BJ (cell line): ENCODE data around the gene SLC22A3. TPM values are rescaled to one million over a fixed set of nuclear protein-coding genes. Genes with fewer than 3 reads are reported as not detected.

Experiments used
- CTCF ChIA-PET: fragments of 350-600 bp; formaldehyde crosslinking; extraction: SDS; loops from one replicate; lab custom pipeline; 2021; ENCODE audit warnings: antibody characterized with exemption, inconsistent platforms; lab: Yijun Ruan, JAX
- POLR2A ChIA-PET: fragments of 300-600 bp; sonication (Branson Sonifier 250); formaldehyde crosslinking; extraction: SDS; loops from one replicate; lab custom pipeline; 2021; ENCODE audit warnings: antibody characterized with exemption; lab: Charles Lee
- DNase-seq: peaks from one replicate; pipeline ENCODE4 v3.0.0-alpha.2; 2011; ENCODE audit warnings: low read depth
- H3K27me3 ChIP-seq: 2 replicates; pipeline ENCODE4 v1.6.0; 2011; ENCODE audit warnings: low read length; ENCODE audit not compliant: control insufficient read depth, insufficient read depth
- H3K36me3 ChIP-seq: 2 replicates; pipeline ENCODE4 v1.5.1; 2011; ENCODE audit warnings: low read length; ENCODE audit not compliant: control insufficient read depth, insufficient read depth
- H3K4me3 ChIP-seq: 2 replicates; pipeline ENCODE4 v1.5.1; 2011; ENCODE audit warnings: low read depth, mild to moderate bottlenecking, control low read depth, low read length
- CTCF ChIP-seq: IDR thresholded peaks from 2 replicates; pipeline ENCODE4 v1.5.1; 2011; ENCODE audit warnings: low read depth, mild to moderate bottlenecking, control low read depth, inconsistent platforms, low read length, moderate library complexity; ENCODE audit not compliant: insufficient read depth
- polyA plus RNA-seq: library from polyadenylated mRNA; depleted of rRNA; stranded (reverse); fragments of >200 nt; gene quantifications from 2 replicates; pipeline ENCODE4 v1.2.3, GENCODE V29; 2011; rRNA removed

Gene SLC22A3
- polyA plus RNA-seq, 1 experiment = not detected

DNA sequence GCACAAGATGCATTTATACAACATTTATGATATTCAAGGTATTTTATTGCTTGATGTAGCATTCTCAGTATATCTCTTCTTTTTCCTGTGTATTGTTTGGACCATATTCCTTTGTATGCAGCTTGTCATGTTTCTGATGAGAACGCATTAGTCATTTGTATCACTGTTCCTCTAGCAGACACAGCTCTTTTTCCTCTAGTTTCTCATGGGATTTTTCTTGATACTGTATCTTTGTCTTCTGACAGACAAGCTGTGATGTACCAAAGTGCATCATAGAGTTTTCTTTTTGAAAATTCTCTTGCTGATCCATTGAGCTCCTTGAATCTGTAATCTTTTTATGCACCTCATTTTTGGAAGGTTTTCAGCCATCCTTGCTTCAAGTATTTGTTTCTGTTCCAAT is 140.9 kb downstream of the SLC22A3 start:
- CTCF ChIA-PET = no interaction called here
- POLR2A ChIA-PET = no interaction called here
- no peak for DNase-seq
- TF ChIP-seq CTCF = no peak
- Histone ChIP-seq H3K27me3 (no peaks in the 10 kb centered on the region), H3K36me3 (no peaks in the 10 kb centered on the region), H3K4me3 (no peak overlapping the region)

DNA sequence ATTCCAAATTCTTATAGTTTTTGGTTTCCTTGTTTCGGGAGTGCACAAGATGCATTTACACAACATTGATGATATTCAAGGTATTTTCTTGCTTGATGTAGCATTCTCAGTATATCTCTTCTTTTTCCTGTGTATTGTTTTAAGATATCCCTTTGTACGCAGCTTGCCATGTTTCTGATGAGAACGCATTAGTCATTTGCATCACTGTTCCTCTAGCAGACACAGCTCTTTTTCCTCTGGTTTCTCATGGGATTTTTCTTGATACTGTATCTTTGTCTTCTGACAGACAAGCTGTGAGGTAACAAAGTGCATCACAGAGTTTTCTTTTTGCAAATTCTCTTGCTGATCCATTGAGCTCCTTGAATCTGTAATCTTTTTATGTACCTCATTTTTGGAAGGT is 146.4 kb downstream of the SLC22A3 start:
- H3K36me3 ChIP-seq = no peaks in the 10 kb centered on the region
- no peaks in the 10 kb centered on the region for H3K27me3 ChIP-seq
- no peak for DNase-seq
- ChIA-PET POLR2A (no interaction called here), CTCF (interaction anchor here (0.9 kb wide), 1 partner anchor 10 kb away, joined by 3 read pairs; no protein-coding TSS in a partner anchor)
- no peak for TF ChIP-seq CTCF
- no peak overlapping the region for H3K4me3 ChIP-seq

- ChIA-PET POLR2A (no interaction called here), CTCF (interaction anchor here (1.8 kb wide), 1 partner anchor 33 kb away, joined by 4 read pairs; no protein-coding TSS in a partner anchor)
- TF ChIP-seq CTCF = no peak
- H3K27me3 ChIP-seq = no peaks in the 10 kb centered on the region
- no peak for DNase-seq
- H3K36me3 ChIP-seq = no peaks in the 10 kb centered on the region
- H3K4me3 ChIP-seq = no peak overlapping the region
These were observed 152.5 kb downstream of the SLC22A3 start for GRCh38 chr6:160500639-160501038.

Other genes with a start within 250 kb of the SLC22A3 start
- gene SLC22A1, start 226.6 kb upstream of the SLC22A3 start, polyA plus RNA-seq = 0.11 and 0.38 TPM in 2 replicates
- not detected in 2 replicates for gene SLC22A2, start 89.6 kb upstream of the SLC22A3 start, polyA plus RNA-seq